Caco-2 (cell line): ENCODE data around the gene LCN2. TPM values are rescaled to one million over a fixed set of nuclear protein-coding genes. Genes with fewer than 3 reads are reported as not detected.

ENCODE experiments used
- BruUV-seq: library from RNA; stranded (reverse); fragments of 400-500 nt; replicated peaks from 2 replicates; lab custom pipeline; 2021; lab: Mats Ljungman, UMichigan
- CTCF ChIA-PET: fragments of 300-600 bp; sonication (Branson Sonifier 250); formaldehyde crosslinking; loops from one replicate; lab custom pipeline; 2022; ENCODE audit warnings: antibody characterized with exemption; lab: Charles Lee
- POLR2A ChIA-PET: fragments of 300-600 bp; sonication (Branson Sonifier 250); formaldehyde crosslinking; loops from one replicate; lab custom pipeline; 2022; ENCODE audit warnings: antibody characterized with exemption; lab: Charles Lee
- DNase-seq, 2 experiments: peaks; one replicate each; pipeline versions ENCODE4 v3.0.0 to v3.0.0-alpha.2; 2020 to 2022
- H3K27me3 ChIP-seq: replicated peaks from 2 replicates; pipeline ENCODE4 v1.6.0; 2011; ENCODE audit warnings: low read length; ENCODE audit not compliant: control insufficient read depth, insufficient read depth
- H3K36me3 ChIP-seq: 2 replicates; pipeline ENCODE4 v1.5.1; 2011; ENCODE audit warnings: low read length; ENCODE audit not compliant: control insufficient read depth, insufficient read depth
- H3K4me1 ChIP-seq: fragments of 250-450 bp; sonication (Bioruptor Pico); 2 replicates; pipeline ENCODE4 v1.5.1; 2020; ENCODE audit warnings: mild to moderate bottlenecking
- H3K4me3 ChIP-seq: 2 replicates; pipeline ENCODE4 v1.5.1; 2011; ENCODE audit warnings: low read depth, mild to moderate bottlenecking, control low read depth, low read length
- H3K9me3 ChIP-seq: fragments of 250-450 bp; sonication (Bioruptor Pico); 2 replicates; pipeline ENCODE4 v1.5.1; 2020; ENCODE audit warnings: mild to moderate bottlenecking, moderate library complexity
- H3K27ac Mint-ChIP-seq: one replicate; pipeline ENCODE4 v1.8.0; 2022; ENCODE audit warnings: mixed read lengths; ENCODE audit not compliant: unreplicated experiment
- H3K27me3 Mint-ChIP-seq: one replicate; pipeline ENCODE4 v1.8.0; 2022; ENCODE audit warnings: mixed read lengths; ENCODE audit not compliant: insufficient read depth, unreplicated experiment
- H3K36me3 Mint-ChIP-seq: one replicate; pipeline ENCODE4 v1.8.0; 2022; ENCODE audit warnings: mild to moderate bottlenecking, mixed read lengths; ENCODE audit not compliant: insufficient read depth, unreplicated experiment
- H3K4me1 Mint-ChIP-seq: one replicate; pipeline ENCODE4 v1.8.0; 2022; ENCODE audit warnings: low read depth, mixed read lengths; ENCODE audit not compliant: unreplicated experiment
- H3K4me3 Mint-ChIP-seq: one replicate; pipeline ENCODE4 v1.8.0; 2022; ENCODE audit warnings: mild to moderate bottlenecking, moderate library complexity, mixed read lengths; ENCODE audit not compliant: unreplicated experiment
- H3K9me3 Mint-ChIP-seq: one replicate; pipeline ENCODE4 v1.8.0; 2022; ENCODE audit warnings: mixed read lengths; ENCODE audit not compliant: unreplicated experiment
- intact Hi-C: fragments of 100-400 bp; cut with micrococcal nuclease; formaldehyde crosslinking; loops from one replicate; pipeline ENCODE4 v1.10.0; 2022; ENCODE audit not compliant: unreplicated experiment
- total RNA-seq: library from RNA; stranded (reverse); gene quantifications from 2 replicates; pipeline ENCODE4 v1.2.3, GENCODE V29; 2022
- TF ChIP-seq, protein P1 (sequence below), 2 experiments: fragments of 200-600 bp in 1 of 2; IDR thresholded peaks; 1 replicate in 1 of 2; 2 replicates in 1 of 2; pipeline versions ENCODE4 v1.5.1 to v1.8.0; 2011 to 2022; ENCODE audit warnings: antibody characterized with exemption in 1 of 2, control low read depth in 1 of 2, inconsistent platforms in 1 of 2, low read depth in 1 of 2, low read length in 1 of 2, mild to moderate bottlenecking in 1 of 2, moderate library complexity in 1 of 2; ENCODE audit not compliant: insufficient read depth in 1 of 2, severe bottlenecking in 1 of 2, unreplicated experiment in 1 of 2

The LCN2 gene
- total RNA-seq, 1 experiment from 2014 or later = not detected

DNA sequence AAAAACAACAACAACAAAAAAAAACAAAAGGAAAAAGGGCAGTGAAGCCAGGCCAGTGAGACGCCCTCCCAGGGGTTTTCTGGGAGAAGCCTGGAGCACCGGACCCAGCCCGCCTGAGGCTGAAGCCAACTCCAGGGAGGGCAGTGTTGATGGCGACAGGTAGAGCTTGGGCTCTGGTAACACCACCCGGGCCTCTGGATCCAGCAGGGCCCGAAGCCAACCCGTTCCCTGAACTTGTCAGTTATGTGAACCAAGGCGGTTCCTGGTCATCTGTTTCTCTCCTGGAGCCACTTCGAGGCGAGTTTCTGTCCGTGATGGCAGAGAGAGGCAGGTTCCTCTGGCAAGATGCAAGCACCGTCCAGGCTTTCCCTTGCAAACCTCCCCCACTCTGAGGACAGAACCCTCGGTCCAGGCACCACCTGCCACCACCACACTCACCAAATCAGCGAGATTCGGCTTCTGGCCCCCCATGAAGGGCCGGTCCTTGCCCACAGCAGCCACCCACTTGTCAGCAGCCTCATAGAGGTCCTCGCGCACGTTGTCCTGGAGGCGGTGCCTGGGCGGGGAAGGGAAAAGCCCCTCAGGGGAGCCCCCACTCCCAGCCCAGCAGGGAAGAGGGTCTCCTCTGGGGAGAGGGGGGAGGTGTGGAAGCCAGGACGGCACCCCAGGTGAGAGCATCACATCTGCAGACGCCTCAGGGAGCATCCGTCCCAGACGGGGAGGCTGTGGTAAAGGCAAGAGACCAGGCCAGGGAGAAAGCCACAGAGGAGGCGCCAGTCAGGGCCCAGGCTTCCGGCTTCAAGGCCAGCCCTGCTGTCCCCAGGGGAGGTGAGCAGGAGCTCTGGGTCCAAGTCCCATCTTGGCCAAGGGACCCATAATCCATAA is 27.1 kb upstream of the LCN2 start:
- H3K4me1 Mint-ChIP-seq = no peaks in the 10 kb centered on the region
- Histone ChIP-seq H3K4me1 (peaks cover 9% of the 10 kb centered on the region; the same call in 1 of the 2 replicates), H3K4me3 (no peak overlapping the region), H3K36me3 (peaks cover 4% of the 10 kb centered on the region; the same call in 1 of the 2 replicates), H3K9me3 (no peaks in the 10 kb centered on the region), H3K27me3 (no peaks in the 10 kb centered on the region)
- H3K9me3 Mint-ChIP-seq = no peaks in the 10 kb centered on the region
- H3K36me3 Mint-ChIP-seq = peaks cover 46% of the 10 kb centered on the region
- TF ChIP-seq, protein P1, sequence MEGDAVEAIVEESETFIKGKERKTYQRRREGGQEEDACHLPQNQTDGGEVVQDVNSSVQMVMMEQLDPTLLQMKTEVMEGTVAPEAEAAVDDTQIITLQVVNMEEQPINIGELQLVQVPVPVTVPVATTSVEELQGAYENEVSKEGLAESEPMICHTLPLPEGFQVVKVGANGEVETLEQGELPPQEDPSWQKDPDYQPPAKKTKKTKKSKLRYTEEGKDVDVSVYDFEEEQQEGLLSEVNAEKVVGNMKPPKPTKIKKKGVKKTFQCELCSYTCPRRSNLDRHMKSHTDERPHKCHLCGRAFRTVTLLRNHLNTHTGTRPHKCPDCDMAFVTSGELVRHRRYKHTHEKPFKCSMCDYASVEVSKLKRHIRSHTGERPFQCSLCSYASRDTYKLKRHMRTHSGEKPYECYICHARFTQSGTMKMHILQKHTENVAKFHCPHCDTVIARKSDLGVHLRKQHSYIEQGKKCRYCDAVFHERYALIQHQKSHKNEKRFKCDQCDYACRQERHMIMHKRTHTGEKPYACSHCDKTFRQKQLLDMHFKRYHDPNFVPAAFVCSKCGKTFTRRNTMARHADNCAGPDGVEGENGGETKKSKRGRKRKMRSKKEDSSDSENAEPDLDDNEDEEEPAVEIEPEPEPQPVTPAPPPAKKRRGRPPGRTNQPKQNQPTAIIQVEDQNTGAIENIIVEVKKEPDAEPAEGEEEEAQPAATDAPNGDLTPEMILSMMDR (IDR thresholded peaks at IDR 0.05; ENCODE audit: insufficient read depth in 1 of 2, low read depth in 1 of 2, low read length in 1 of 2, severe bottlenecking in 1 of 2, unreplicated experiment in 1 of 2) = no peak
- DNase-seq = peak in 1 of 2 experiments; percentile 33
- H3K4me3 Mint-ChIP-seq = no peak overlapping the region
- no TSS peak for BruUV-seq
- H3K27me3 Mint-ChIP-seq = no peaks in the 10 kb centered on the region
- CTCF ChIA-PET = interaction anchor here (0.6 kb wide), 1 partner anchor 143 kb away, joined by 3 read pairs; no protein-coding TSS in a partner anchor
- H3K27ac Mint-ChIP-seq = no peak overlapping the region
- POLR2A ChIA-PET = no interaction called here
- intact Hi-C loops = no loop called here

DNA sequence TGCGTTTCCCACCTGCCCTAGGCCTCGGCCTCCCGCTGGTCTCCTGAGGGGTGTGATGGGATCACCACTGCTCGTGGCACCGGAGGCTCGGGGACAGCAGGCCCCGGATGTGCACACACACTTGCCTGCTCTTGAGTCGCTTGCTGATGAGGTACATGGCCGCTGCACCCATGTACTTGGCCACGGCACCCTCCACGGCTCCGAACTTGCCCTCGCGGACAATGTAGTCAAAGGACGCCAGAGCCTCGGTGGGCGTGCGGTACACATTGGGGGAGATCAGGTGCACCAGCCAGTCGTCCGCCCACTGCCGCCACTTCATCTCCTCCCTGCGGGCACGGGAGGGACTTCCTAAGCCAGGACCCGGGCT is 26.5 kb upstream of the LCN2 start:
- H3K9me3 Mint-ChIP-seq = no peaks in the 10 kb centered on the region
- DNase-seq = peak in 1 of 2 experiments; percentile 34
- Histone ChIP-seq H3K9me3 (no peaks in the 10 kb centered on the region), H3K4me1 (peaks cover 9% of the 10 kb centered on the region; the same call in 1 of the 2 replicates), H3K4me3 (no peak overlapping the region), H3K27me3 (no peaks in the 10 kb centered on the region), H3K36me3 (peaks cover 4% of the 10 kb centered on the region; the same call in 1 of the 2 replicates)
- no peak overlapping the region for H3K4me3 Mint-ChIP-seq
- intact Hi-C loops = no loop called here
- no peaks in the 10 kb centered on the region for H3K4me1 Mint-ChIP-seq
- H3K27ac Mint-ChIP-seq = no peak overlapping the region
- H3K27me3 Mint-ChIP-seq = no peaks in the 10 kb centered on the region
- BruUV-seq = no TSS peak
- peaks cover 43% of the 10 kb centered on the region for H3K36me3 Mint-ChIP-seq
- ChIA-PET POLR2A (no interaction called here), CTCF (interaction anchor here (0.6 kb wide), 1 partner anchor 144 kb away, joined by 3 read pairs; no protein-coding TSS in a partner anchor)
- TF ChIP-seq, protein P1 (IDR thresholded peaks at IDR 0.05; ENCODE audit: insufficient read depth in 1 of 2, low read depth in 1 of 2, low read length in 1 of 2, severe bottlenecking in 1 of 2, unreplicated experiment in 1 of 2) = no peak

DNA sequence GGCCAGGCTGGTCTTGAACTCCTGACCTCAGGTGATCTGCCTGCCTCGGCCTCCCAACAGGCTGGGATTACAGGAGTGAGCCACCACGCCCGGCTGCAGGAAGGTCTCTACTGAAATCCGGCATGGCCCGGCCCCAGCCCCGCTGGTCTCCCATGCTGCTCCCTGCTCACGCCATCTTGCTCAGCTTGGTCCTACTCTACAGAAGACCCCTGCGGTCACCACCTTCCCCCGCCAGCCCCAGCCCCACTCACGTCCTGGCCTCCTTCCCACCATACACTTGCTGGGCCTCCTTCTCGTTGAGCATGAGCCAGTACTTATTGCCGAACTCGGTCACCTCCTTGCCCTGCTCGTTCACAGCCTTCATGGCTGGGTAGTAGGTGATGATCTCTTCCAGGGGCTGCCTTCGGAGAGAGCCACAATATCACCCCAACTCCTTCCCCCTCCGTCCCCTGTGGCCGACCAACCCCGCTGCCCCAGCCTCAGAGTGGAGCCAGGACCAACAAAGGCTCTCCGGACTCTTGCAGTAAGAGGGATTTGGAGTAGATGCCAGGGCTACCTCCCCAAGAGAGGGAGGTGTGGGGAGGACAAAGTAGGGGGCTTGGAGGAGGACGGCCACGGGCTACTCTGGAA is 25.7 kb upstream of the LCN2 start:
- intact Hi-C loops = no loop called here
- Mint-ChIP-seq H3K4me3 (no peak overlapping the region), H3K4me1 (no peaks in the 10 kb centered on the region), H3K27ac (no peak overlapping the region), H3K9me3 (no peaks in the 10 kb centered on the region), H3K27me3 (no peaks in the 10 kb centered on the region), H3K36me3 (peaks cover 47% of the 10 kb centered on the region)
- ChIA-PET CTCF (no interaction called here), POLR2A (no interaction called here)
- no peaks in the 10 kb centered on the region for H3K27me3 ChIP-seq
- peak in 1 of 2 experiments; percentile 35 for DNase-seq
- peaks cover 9% of the 10 kb centered on the region; the same call in 1 of the 2 replicates for H3K4me1 ChIP-seq
- H3K36me3 ChIP-seq = peaks cover 4% of the 10 kb centered on the region; the same call in 1 of the 2 replicates
- TF ChIP-seq, protein P1 (IDR thresholded peaks at IDR 0.05; ENCODE audit: insufficient read depth in 1 of 2, low read depth in 1 of 2, low read length in 1 of 2, severe bottlenecking in 1 of 2, unreplicated experiment in 1 of 2) = no peak
- no peaks in the 10 kb centered on the region for H3K9me3 ChIP-seq
- no peak overlapping the region for H3K4me3 ChIP-seq
- no TSS peak for BruUV-seq
